Dermis blood vessel endothelial cell (primary cell): ENCODE measurements around the gene C2orf74. TPM values are rescaled to one million over a fixed set of nuclear protein-coding genes. Genes with fewer than 3 reads are reported as not detected.
"Not testable (repeated sequence)": the region's sequence is repeated elsewhere in the genome, so short reads cannot be mapped to it uniquely, and the experiment has no call there.

ENCODE experiments used
- DNase-seq: peaks from one replicate; pipeline ENCODE4 v3.0.0; 2010
- total RNA-seq: library from RNA; depleted of rRNA; stranded (reverse); fragments of >200 nt; gene quantifications from 2 replicates; pipeline ENCODE4 v1.2.3, GENCODE V29; 2014

C2orf74 gene
- total RNA-seq, 1 donor from 2014 or later = 17.2 TPM

GRCh38 chr2:61175036-61175435, 13.0 kb downstream of the C2orf74 start:
- DNase-seq = no peak

GRCh38 chr2:61176755-61177726, 15.1 kb downstream of the C2orf74 start:
- DNase-seq = peak; percentile 95

DNA sequence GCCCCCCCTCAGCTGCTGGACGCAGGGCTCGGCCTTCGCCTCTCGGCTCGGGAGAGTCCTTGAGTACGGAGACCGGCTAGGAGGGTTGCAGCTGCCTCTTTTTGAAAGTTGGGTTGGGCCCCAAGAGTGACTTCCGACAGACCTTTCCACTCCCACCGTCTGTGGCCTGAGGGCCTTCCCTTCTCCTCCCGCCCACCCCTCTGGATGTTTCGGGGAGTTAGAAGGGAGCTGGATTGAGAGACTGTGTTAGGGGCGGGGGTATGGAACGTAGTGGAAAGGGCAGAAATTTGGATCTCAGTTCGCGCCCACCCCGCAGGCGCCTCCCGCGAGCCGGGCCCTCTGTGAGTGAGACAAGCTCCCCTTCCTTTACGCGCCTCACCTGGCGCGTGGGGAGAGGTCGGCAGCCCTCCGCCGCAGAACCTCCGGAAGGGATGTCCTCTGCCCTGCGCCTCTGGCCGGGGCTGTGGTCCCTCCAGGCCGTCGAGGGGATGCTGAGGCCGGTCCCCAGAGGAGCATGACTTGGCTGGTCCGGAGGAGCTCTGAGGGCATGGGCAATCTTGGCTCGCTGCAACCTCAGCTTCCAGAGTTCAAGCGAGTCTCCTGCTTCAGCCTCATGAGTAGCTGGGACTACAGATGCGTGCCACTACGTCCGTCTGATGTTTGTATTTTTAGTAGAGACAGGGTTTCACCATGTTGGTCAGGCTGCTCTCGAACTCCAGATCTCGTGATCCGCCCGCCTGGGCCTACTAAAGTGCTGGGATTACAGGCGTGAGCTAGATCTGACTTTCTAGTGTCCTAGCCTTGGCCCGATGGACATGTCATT, 15.9 kb downstream of the C2orf74 start:
- peak; percentile 42 for DNase-seq

DNA sequence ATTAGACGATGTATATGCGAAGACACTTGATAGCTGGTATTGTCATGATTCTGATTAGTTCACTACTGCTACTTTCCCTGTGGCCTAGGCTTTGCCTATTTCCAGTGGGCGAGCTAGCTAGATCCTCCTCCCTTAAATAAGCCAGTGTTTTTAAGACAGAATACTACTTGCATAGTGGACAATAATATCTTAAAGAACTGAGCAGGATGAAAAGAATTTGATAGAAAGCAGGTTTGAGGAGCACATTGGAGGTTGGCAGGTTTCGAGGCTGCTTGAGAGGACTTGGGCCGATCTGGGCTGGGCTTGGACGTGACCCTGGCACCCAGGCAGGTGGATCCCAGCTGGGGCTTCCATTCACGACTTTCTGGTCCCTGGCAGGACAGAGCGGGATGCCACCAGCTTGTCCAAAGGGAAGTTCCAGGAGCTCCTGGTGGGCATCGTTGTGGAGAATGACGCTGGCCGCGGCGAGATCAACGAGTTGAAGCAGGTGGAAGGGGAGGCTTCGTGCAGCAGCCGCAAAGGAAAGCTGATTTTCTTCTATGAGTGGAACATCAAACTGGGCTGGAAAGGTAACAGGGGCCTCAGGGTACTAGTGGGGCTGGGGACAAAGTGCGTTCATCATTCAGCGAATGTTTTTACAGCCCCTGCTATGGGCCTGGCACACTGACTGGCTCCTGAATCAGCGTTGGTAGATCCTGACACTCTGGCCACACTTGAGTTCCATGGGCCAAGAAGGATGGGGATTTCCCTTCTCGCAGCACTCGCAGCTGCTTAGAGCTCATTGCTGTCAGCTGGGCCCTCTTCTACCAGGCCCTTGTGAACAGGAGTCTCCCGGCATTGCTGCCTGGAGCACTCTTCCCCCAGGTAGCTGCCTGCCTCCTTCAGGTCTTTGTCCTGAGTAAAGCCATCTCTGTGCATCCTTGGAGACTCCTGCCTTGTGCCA, 16.9 kb downstream of the C2orf74 start:
- DNase-seq = peak; percentile 31

DNA sequence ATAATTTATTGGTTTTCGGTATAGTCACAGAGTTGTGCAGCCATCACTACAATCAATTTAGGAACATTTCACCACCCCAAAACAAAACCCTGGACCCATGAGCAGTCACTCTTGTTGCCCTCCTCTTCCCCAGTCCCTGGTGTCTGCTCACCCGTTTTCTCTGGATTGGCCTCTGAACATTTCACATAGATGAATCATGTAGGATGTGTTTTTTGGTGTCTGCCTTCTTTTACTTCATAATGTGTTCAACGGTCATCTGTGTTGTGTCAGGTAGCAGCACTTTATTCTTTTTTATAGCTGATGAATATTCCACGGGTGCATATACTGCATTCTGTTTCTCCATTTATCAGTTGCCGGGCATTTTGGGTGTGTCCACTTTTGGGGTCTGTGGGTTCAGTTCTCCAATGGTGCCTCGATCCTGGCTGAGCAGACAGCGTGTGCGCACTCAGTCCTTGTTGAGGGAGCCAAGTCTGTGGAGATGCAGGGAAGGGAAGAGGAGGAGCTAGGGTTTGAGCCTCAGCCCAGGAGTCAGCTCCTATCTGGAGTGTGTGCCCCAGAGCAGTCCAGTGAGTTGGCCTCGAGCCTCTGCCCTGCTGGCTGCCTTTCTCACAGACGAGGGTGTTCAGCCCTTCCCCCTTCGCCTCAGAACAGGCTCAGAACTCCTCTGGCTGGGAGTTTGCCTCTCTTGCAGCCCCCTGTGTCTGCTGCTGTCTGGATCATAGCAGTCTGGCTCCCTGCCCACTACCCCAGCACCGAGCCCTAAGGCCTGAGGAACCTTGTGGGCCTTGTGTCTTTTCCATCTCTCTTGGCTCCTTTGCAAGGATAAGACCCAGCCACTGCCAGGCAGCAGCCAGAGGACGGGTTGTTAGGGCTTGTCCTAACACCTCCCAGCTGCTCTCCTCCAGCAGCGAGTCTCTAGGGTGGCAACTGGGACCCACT, 18.0 kb downstream of the C2orf74 start:
- DNase-seq = peak; percentile 22

GRCh38 chr2:61180686-61181085, 18.7 kb downstream of the C2orf74 start:
- no peak for DNase-seq

GRCh38 chr2:61181382-61182058, 19.5 kb downstream of the C2orf74 start:
- DNase-seq = no peak

- no peak for DNase-seq
Observed at GRCh38 chr2:61182059-61182383, 20.0 kb downstream of the C2orf74 start.

GRCh38 chr2:61183795-61184194, 21.8 kb downstream of the C2orf74 start:
- no peak for DNase-seq

GRCh38 chr2:61184263-61184662, 22.3 kb downstream of the C2orf74 start:
- no peak for DNase-seq

DNA sequence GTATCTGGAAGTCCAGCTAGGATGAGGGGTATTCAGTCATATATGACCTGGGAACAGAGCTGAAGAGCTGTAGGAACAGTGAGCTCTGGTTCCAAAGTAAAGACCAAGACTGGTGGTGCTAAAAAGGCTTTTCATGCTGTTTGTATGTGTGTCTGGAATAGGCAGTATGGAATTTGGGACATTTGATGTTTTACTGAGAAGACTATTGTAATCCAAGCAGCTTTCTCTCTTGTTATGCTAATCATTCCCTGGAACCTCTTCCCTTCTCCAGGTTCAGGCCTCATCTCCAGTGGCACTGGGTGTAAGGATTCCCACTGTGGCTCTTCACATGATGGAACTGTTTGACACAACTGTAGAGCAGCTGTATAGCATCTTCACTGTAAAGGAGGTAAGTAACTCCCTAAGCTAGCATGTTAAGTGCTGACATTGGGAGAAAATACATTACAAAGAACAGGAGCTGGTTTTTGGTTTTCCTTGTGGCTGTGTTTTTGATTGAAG, 23.3 kb downstream of the C2orf74 start:
- DNase-seq = no peak

- DNase-seq = no peak
Observed at GRCh38 chr2:61187085-61187484, 25.1 kb downstream of the C2orf74 start.

GRCh38 chr2:61193670-61194561, 31.9 kb downstream of the C2orf74 start:
- no peak for DNase-seq

- DNase-seq = not testable (repeated sequence)
Observed at GRCh38 chr2:61194646-61195045, 32.7 kb downstream of the C2orf74 start.

GRCh38 chr2:61196671-61197070, 34.7 kb downstream of the C2orf74 start:
- DNase-seq = no peak

- no peak for DNase-seq
Observed at GRCh38 chr2:61205132-61205531, 43.1 kb downstream of the C2orf74 start.

- DNase-seq = no peak
Observed at GRCh38 chr2:61210332-61210981, 48.5 kb downstream of the C2orf74 start.

DNA sequence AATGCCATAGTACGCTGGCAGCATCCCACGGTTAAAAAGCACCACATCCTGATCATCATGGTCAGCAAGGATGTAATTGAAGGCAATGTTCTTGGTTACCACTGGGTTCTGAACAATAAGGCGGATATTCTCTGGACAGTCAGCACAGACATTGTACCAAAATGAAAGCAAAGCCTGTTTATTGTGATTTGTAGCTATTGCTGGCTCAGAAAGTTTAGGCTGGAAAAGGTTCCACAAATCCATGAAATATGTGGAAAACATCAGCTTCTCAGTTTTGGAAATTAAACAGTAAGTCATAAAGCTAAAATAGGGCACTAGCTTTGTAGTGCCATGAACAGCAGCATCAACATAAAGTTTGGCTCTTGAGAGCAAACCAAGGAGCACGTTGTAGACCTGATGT, 52.2 kb downstream of the C2orf74 start:
- no peak for DNase-seq
